Lung (tissue), 12 donors: ENCODE measurements around the gene RAB22A. TPM values are rescaled to one million over a fixed set of nuclear protein-coding genes. Genes with fewer than 3 reads are reported as not detected.

Experiments used
- ATAC-seq: fragments of 200-7000 bp; cut with Tn5 transposase; one replicate; pipeline ENCODE4 v1.9.1; 2020; ENCODE audit warnings: moderate number of reproducible peaks; ENCODE audit not compliant: insufficient read depth, low FRiP score
- DNase-seq, 3 donors: peaks; one replicate each; pipeline ENCODE4 v3.0.0-alpha.2; 2013 to 2017
- H3K27ac ChIP-seq, 2 donors: one replicate each; pipeline ENCODE4 v1.5.1; 2013; ENCODE audit warnings: mild to moderate bottlenecking in 2 of 2, moderate library complexity in 2 of 2, control low read depth in 1 of 2, inconsistent platforms in 1 of 2, low read depth in 1 of 2, low read length in 1 of 2
- H3K27me3 ChIP-seq, 3 donors: one replicate each; pipeline ENCODE4 v1.5.1; 2013; ENCODE audit warnings: low read length in 2 of 3; ENCODE audit not compliant: control insufficient read depth in 3 of 3, insufficient read depth in 3 of 3
- H3K36me3 ChIP-seq, 4 donors: one replicate each; pipeline ENCODE4 v1.5.1; 2013; ENCODE audit warnings: low read length in 4 of 4, mild to moderate bottlenecking in 1 of 4, moderate library complexity in 1 of 4; ENCODE audit not compliant: control insufficient read depth in 4 of 4, insufficient read depth in 4 of 4
- H3K4me1 ChIP-seq, 5 donors: one replicate each; pipeline ENCODE4 v1.5.1; 2013; ENCODE audit warnings: low read length in 5 of 5, mild to moderate bottlenecking in 2 of 5, moderate library complexity in 1 of 5; ENCODE audit not compliant: control insufficient read depth in 5 of 5, insufficient read depth in 5 of 5
- H3K4me3 ChIP-seq: one replicate; pipeline ENCODE4 v1.5.1; 2013; ENCODE audit warnings: mild to moderate bottlenecking, control low read depth, moderate library complexity
- H3K9ac ChIP-seq, 2 donors: one replicate each; pipeline ENCODE4 v1.5.1; 2013; ENCODE audit warnings: low read length in 2 of 2, control low read depth in 1 of 2; ENCODE audit not compliant: insufficient read depth in 1 of 2
- H3K9me3 ChIP-seq, 4 donors: one replicate each; pipeline ENCODE4 v1.5.1; 2013; ENCODE audit warnings: low read length in 3 of 4, mild to moderate bottlenecking in 1 of 4, moderate library complexity in 1 of 4; ENCODE audit not compliant: control insufficient read depth in 4 of 4, insufficient read depth in 3 of 4
- WGBS, 2 donors: extraction: QIAGEN DNeasy Blood & Tissue Kit; methylation state at CpG; one replicate each; pipeline ENCODE4 v1.1.7; 2013; 5-methylcytosine and 5-hydroxymethylcytosine counted together
- polyA plus RNA-seq, 2 donors: library from polyadenylated mRNA; stranded (reverse); fragments of 200-250 nt; gene quantifications; one replicate each; pipeline ENCODE4 v1.2.1, GENCODE V29; 2013
- total RNA-seq, 2 donors: library from RNA; depleted of rRNA in 1 of 2; stranded (reverse); fragments of >200 nt in 1 of 2; gene quantifications; one replicate each; pipeline ENCODE4 v1.2.1, GENCODE V29; 2014 to 2021
- TF ChIP-seq, protein P1 (sequence below): IDR thresholded peaks from 2 replicates; pipeline ENCODE4 v1.5.1; 2012; ENCODE audit warnings: mild to moderate bottlenecking; ENCODE audit errors: control extremely low read depth, extremely low read depth
- donor health status: control.
- donor health status: control.
- donor health status: Bipolar disorder and iron deficiency.
- donor health status: healthy.
- donor health status: DM: yes; HTN: yes; CAD: no.

The RAB22A gene
- total and polyA plus RNA-seq, 4 donors, result 6.0 to 25.1 (median 12.8) TPM

DNA sequence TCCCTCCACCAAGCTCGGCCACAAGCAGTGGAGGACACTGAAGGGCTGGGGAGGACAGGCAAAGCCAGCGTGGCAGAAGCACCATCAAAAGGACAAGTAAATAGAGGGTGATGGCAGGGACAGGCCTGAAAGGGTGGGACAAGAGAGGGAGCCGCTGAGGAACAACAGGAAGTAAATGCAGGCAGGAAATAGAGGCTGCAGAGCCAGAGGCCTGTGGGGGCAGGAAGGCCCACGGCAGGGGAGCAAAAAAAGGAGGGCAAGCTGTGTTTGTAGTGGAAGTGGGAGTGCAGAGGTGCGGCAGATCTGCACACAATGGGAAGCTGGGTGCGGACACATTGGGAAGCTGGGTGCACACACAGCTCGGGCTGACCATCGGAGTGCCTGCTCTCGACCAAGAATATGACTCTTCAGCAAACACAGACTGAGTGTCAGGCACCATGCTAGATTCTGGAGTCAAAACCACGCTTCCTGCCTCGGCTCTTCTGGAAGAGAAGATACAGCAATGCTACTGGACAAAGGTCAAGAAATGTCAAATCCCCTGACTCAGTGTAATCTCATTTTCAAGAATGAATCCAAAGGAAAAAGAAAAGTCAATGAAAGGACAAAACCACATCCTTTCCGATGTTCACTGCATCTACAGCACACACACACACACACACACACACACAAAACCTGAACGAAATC lies 40.4 kb upstream of the RAB22A start:
- H3K27ac ChIP-seq, result no peak overlapping the region
- H3K4me3 ChIP-seq, result no peak overlapping the region
- TF ChIP-seq, protein P1, sequence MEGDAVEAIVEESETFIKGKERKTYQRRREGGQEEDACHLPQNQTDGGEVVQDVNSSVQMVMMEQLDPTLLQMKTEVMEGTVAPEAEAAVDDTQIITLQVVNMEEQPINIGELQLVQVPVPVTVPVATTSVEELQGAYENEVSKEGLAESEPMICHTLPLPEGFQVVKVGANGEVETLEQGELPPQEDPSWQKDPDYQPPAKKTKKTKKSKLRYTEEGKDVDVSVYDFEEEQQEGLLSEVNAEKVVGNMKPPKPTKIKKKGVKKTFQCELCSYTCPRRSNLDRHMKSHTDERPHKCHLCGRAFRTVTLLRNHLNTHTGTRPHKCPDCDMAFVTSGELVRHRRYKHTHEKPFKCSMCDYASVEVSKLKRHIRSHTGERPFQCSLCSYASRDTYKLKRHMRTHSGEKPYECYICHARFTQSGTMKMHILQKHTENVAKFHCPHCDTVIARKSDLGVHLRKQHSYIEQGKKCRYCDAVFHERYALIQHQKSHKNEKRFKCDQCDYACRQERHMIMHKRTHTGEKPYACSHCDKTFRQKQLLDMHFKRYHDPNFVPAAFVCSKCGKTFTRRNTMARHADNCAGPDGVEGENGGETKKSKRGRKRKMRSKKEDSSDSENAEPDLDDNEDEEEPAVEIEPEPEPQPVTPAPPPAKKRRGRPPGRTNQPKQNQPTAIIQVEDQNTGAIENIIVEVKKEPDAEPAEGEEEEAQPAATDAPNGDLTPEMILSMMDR, result no peak
- peaks cover 0 to 17% (median 7%) of the 10 kb centered on the region in 4 donors for H3K36me3 ChIP-seq
- no peaks in the 10 kb centered on the region for H3K27me3 ChIP-seq
- no peak for DNase-seq
- no peak for ATAC-seq
- no peak overlapping the region for H3K9ac ChIP-seq
- H3K9me3 ChIP-seq, result no peaks in the 10 kb centered on the region
- peaks cover 0 to 29% (median 3%) of the 10 kb centered on the region in 5 donors for H3K4me1 ChIP-seq
- WGBS, 2 donors, result 66 to 72% methylated on average over 13 of the region's 13 CpGs

DNA sequence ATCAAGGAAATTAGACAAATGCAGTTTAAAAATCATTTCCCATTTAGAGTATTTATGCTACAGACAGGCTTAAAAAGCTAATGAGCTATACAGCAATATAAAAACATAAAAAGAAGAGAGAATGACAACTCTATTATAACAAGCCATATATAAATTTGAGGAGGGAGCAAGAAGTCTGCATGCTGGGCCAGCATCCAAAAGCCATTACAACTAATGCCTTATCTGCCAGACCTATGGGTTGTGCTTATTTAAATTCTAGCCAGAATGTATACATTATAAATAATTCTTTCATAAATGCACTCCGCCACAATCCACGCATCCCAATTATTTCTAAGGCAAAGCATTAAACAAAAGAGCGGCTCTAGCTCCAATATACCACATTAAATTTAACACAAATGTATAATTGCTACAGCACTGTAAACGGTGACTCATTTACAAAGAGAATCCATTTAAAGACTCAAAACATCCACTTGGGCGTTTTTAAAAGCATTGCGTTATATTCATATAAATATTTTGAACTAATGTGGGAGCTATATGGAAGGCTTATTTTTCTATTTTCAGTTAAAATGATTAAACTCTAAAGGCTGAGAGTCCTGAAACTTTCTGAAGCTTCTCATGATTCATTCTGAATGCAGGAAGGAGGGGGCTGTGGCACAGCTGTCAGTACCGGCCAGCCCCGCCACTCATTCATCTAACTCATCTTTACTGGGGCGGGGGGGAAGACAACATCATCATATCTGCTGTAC lies 37.7 kb upstream of the RAB22A start:
- TF ChIP-seq, protein P1, result no peak
- H3K4me3 ChIP-seq, result no peak overlapping the region
- peaks cover 0 to 15% (median 7%) of the 10 kb centered on the region in 4 donors for H3K36me3 ChIP-seq
- no peak overlapping the region for H3K9ac ChIP-seq
- peak; percentile 80 to 93 (median 92) for DNase-seq
- peaks cover 0 to 2% (median 0%) of the 10 kb centered on the region in 4 donors for H3K9me3 ChIP-seq
- WGBS, 2 donors, result 92 to 96% methylated on average over 9 of the region's 9 CpGs
- H3K27me3 ChIP-seq, result no peaks in the 10 kb centered on the region
- H3K4me1 ChIP-seq, result peaks cover 0 to 29% (median 3%) of the 10 kb centered on the region in 5 donors
- no peak overlapping the region for H3K27ac ChIP-seq
- no peak for ATAC-seq

DNA sequence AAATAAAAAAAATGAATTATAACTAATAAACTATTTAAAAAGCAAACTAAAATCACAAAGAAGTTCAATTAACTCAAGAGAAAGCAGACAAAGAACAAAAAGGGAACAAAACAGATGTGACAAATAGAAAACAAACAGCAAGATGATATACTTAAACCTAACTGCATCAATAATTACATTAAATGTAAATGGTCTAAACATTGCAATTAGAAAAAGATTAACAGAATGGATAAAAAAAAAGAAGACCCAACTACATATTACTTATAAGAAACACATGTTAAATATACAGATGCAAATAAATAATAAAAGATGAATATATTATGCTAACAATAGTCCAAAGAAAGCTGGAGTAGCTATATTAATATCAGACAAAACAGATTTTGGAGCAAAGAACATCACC lies 35.1 kb upstream of the RAB22A start:
- Histone ChIP-seq H3K36me3 (peaks cover 0 to 8% (median 3%) of the 10 kb centered on the region in 4 donors), H3K27ac (no peak overlapping the region), H3K9ac (no peak overlapping the region), H3K4me1 (peaks cover 0 to 35% (median 3%) of the 10 kb centered on the region in 5 donors), H3K9me3 (peaks cover 0 to 2% (median 0%) of the 10 kb centered on the region in 4 donors), H3K4me3 (no peak overlapping the region), H3K27me3 (no peaks in the 10 kb centered on the region)
- DNase-seq (no peak), ATAC-seq (no peak)
- TF ChIP-seq, protein P1, result no peak
